GM21723 (cell line): Measurements from ENCODE around the gene C1orf74.

Experiments used
- ATAC-seq: cut with Tn5 transposase; IDR thresholded peaks from one replicate; pipeline ENCODE4 v1.9.1; 2021; ENCODE audit warnings: mild to moderate bottlenecking, moderate library complexity; ENCODE audit not compliant: unreplicated experiment

Gene C1orf74

DNA sequence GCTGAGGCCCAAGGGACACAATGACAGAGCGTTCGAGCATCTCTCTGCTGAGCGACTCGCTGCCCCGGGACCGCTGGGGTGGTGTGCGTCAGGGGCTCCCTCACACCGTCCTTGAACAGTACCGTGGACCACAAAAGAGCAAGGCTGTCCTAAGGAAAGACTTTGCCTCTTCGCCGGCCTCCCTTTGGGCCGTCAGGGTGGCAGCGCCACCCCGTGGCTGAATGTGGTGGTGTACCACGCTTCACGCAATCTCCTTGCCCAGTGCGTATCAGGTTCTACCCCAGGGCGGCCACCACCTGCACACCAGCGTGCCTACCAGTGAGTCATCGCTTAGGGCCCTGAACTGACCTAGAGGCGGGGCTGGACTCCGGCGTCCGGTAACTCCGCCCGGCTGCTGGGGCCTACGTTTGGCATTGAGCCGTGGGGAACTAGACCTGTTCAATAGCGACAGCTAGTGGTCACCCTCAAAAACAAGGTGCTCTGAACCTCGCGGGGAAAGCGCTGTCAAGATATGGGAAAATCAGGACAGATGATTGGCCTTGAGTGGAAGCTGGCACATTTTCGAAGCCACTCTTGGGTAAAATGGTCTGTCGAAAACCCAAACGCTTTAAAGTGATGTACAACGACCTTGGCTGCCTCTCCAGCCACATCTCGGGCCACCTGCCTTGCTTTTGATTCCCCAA lies 36.6 kb downstream of the C1orf74 start:
- ATAC-seq, result peak; percentile 75

DNA sequence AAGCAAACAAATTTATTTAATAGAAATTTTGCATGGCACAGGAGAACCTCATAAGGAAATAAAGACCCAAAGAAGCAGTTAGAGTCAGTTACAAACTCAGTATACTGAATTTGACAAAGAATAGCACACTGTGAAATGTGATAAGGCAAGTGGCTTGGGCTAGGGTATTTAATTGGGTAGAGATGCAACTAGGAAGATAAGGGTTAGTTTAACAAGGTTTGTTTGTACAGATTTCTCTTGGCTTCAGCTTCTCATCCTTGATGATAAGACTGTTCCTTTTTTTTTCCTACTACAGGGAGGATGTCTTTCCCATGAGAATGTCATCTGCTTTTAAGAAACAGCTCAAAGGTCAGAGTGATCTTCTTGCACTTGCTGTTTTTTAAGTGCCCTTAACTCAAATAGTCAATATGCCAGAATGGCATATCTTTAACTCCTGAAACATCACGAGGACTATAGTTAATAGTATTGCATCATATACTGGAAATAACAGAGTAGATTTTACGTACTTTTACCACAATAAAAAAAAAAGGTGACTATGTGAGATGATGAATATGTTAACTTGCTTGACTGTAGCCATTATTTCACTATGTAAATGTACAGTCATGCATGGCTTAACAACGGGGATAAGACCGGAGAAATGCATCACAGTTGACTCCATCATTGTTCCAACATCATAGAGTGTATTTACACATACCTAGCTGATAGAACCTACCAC lies 37.8 kb downstream of the C1orf74 start:
- no peak for ATAC-seq

DNA sequence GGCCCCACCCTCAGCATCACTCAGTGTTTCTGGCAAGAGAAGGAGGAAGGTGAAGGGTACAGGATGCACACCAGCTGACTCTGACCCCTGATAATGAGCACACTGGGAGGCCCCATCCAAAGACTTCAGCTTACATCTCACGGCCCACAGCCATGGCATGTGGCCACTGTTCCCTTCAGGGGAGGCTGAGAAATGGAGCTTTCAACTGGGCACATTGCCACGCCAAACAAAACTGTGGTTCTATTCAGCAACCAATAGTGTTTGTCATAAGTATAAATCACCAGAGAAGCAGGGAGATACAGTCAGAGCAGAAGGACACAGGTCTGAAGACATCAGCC lies 41.2 kb downstream of the C1orf74 start:
- ATAC-seq, result no peak

DNA sequence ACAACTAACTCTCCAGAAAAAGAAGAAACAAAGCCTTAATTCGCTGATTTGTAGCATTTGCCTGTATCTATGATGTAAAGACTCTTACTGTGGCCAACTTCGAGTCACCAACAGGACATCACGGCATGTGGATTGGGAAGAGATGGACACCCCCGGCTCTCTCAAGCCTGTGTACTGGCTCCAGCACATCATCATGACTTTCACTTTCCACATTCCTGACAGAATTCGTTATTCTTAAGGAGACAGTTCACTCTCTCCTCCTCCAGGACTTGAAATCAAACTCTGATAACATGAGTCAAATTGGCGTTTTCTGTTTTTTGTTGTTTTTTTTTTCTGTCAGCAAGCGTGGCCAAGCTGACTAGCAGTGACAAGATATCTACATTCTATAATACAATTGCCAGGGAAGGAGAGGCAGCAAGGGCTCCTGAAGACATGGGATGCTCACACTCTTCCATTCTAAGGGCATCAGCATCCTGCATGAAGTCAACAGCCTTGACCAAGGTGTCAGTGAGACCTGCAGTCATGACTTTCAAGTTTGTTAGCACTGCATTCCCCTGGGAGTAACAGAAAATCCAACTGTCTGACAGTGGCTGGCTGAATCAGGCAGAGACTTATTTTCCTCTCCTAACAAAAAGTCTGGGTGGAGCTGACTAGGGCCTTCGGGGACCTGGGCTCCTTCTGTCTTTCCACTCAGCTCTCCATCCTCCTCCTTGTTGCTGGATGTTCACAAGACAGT lies 41.8 kb downstream of the C1orf74 start:
- ATAC-seq, result no peak

DNA sequence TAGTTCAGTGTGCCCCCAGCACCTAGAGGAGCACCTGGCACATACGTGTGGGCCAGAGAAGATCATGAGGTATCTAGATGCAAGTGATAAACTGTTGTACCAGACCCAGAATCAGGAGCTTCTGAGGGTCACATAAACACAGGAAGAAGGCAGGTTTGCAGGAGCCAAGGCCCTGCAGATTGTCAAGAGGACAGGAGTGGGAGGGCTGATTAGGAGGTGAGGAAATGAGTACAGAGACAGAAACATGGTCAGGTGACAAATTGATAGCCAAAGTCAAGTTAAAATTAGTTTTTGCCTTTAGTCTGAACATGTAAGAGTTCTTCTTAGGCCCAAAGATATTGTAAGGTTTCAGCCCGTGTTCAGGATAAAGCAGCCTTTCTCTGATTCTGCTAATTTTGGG lies 42.5 kb downstream of the C1orf74 start:
- no peak for ATAC-seq

DNA sequence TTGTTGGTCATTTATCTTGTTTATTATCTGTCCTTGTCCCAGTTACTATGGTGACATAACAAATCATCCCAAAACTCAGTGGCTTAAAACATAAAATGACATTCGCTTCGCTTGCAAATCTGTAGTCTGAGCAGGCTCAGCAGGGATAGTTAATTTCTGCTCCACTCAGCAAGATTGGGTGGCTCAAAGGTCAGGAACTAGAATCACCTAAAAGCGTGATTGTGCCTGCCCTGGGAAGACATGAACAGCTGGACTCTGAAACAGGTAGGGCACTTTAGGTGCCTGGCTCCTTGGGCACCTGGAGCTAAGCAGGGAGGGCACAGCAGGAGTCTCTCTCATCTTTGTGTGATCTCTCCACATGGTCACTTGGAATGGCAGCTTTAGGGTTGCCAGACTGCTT lies 43.2 kb downstream of the C1orf74 start:
- ATAC-seq, result no peak

DNA sequence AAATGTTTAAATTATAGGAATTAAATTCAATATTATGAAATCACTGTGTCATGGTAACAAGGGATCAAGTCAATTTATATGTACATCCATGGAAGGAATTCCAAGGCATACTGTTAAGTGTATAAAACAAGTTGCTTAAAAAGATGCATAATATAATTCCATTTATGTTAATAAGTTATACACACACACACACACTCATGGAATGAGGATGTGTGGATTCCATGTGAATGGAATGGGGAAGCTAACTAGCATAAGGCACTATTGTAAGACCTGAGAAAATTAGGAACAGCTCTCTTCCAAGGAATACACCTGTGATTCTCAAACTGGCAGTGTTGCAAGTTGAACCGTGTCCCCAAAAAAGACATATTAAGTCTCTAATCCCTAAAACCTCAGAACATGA lies 46.1 kb downstream of the C1orf74 start:
- no peak for ATAC-seq

DNA sequence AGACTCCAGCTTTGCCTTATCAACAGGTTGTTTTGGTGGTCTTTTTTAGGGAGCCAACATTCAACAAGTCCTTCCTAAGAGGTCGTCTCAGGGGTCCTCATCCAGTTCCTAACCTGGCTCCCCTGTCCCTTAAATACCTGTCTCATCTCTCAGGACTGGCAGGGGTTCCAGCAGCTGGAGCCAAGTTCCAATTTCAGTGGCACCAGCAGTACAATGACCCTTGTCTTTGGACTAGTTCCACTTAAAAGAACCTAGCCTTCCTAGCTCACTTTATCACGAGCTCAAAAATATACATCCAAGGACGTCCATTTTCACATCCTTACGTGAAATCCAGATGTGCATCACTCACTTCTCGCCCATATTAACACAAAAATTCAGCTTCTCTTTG lies 47.2 kb downstream of the C1orf74 start:
- ATAC-seq, result no peak

DNA sequence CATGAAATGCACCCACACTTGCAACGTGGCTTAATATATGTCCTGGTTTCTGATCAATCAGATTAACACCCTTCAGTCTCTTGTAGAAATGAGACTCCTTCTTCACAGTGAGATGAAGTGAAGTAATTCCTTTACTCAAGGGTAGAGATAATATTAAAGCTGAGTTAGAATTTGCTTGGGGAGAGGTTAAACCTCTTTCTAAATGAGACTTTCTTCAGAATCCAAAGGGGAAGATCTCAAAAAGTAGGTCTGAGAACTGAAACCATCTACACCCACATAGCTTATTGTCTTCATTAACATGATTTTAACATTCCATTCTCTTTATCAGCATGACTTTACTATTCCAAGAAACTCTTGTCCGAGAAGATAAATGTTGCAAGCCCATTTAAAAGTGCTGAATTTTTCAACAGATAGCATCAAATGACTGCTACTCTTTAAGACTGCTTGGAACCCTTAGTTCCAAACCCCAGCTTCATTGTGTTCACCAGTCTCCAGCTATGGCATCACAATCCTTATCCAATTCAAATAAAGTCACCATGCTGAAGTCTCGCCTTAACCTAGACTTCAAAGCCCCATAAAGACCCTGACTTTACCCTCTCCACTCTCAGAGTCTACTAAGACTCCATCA lies 47.8 kb downstream of the C1orf74 start:
- no peak for ATAC-seq

DNA sequence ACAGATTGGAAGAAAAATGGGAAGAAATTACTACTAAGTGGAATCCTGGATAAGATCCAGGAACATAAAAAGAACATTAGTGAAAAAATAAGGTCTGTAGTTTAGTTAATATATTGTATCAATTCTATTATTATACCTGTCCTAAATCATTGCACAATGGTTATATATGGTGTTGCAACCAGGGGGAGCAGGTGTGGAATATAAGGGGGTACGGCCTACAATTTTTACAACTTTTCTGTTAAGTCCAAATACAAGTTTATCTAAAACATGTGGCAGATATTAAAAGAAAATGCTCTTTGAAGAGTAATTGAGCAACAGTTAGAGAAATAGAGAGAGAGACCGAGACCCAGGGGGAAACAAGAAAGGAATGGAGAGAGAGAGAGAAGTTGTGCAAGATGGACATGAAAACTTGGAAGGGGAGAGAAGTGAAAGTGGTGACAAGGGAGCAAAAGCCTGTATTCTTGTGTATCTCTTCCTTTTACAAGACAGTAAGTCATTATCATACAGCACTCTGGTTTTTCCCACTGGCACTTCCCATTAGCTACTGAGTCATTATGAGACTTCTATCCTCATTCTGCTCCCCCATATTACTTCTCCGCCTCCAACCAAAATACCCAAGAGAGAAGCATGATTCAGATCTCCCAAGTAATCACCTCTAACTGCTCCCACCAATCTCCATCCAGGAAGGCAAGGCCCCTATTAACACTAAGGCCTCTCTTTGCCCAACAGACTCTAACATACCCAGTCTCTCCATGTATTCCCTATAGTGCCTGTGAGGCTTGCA lies 50.8 kb downstream of the C1orf74 start:
- no peak for ATAC-seq

DNA sequence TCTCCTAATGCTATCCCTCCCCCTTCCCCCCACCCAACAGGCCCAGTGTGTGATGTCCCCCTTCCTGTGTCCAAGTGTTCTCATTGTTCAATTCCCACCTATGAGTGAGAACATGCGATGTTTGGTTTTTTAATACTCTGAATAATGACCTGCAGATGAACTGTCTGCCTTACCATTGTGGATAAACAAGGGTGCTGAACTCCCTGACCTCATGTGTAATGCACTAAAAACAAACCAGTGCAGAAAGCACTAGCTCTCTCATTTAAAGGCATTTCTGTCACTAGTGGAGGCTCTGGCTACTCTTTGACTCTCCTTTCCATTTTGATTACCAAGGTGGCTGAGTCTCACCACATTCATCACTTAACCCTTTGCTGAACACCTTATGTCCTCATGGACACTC lies 51.6 kb downstream of the C1orf74 start:
- ATAC-seq, result no peak

DNA sequence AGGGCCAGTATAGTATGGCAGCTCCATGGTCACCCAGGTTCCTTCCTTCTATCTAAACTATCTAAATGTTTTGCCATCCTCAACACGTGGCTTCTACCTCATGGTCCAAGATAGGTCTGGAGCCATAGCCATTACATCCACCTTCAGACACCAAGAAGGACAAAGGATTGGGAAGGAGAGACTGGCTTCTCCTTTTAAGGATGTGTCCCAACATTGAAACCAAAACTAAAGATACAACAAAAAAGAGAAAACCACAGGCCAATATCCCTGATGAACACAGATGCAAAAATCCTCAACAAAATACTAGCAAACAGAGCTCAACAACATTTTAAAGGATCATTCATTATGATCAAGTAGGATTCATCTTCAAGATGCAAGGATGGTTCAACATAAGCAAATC lies 54.9 kb downstream of the C1orf74 start:
- ATAC-seq, result no peak
